ENCODE data around the gene TMEM223.
"Not testable (repeated sequence)": the region's sequence is repeated elsewhere in the genome, so short reads cannot be mapped to it uniquely, and the experiment has no call there.

TMEM223 gene

DNA sequence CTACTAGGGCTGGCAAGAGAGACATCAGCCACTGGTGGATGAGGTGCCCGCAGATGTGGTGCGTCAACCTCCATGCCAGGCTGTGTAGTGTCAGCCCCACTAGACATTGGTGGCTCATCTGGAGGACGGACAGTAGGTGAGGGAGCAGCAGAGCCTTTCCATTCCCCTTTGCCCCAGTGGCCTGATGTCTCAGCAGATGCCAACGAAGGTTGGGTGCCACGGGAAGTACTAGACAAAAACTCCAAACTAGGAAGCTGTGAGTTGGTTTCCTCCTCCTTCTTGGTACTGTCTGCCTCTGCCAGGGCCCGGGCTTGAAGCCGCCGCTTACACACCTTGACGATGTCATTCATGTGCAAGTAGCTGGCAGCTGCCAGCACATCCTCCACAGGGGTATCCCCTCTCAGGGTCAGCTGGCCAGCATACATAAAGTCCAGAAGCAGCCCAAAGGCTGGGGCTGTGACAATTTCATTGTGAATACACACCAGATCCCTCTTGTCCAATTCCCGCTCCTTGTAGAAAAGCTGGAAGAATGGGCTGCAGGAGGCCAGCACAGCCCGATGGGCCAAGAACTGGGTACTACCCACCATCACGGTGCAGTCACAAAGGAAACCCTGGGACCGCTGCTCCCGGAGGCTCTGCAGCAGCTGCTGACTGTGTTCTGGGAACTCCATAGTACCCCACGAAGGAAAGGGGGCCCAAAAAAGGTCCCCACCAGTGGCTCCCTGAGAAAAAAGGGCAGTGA lies 38.6 kb downstream of the TMEM223 start:
- no peak for DNase-seq (ENCODE audit: low read depth)

DNA sequence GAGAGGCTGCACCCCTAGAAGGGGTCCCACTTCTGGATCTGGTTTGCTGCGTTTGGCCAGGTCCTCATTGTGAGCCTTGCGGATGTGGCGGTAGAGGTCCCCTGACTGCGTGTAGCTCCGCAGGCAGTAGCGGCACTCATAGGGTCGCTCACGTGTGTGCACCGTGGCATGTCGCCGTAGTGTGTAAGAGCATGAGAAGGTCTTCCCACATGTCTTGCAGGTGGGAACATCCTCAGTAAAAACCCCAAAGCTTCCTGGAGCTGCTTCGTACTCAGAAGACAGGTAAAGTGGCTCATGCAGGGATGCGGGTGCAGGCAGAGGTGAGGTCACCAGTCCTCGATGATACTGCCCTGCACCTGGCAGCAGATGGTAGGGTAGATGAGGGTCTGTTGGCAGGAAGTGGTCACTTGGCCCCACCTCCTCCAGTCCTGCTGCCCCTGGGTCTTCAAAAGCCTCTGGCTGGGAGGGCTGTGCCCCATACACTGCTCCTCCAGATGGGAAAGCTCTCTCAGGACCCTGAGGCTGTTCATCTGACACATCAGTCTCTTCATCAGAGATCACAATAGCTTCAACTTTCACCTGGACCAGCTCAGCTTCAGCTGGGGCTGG lies 39.5 kb downstream of the TMEM223 start:
- no peak for DNase-seq (ENCODE audit: low read depth)

DNA sequence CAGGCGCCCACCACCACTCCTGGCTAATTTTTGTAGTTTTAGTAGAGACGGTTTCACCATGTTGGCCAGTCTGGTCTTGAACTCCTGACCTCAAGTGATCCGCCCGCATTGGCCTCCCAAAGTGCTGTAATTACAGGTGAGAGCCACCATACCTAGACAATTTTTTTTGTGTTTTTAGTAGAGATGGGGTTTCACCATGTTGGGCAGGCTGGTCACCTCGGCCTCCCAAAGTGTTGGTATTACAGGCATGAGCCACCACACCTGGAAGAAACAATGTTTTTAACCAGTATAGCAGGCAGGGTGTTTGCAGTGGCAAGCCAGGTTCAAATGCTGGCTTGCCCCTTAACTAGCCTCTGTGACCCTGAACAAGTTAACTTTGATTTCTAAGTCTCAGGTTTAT lies 41.9 kb downstream of the TMEM223 start:
- DNase-seq (ENCODE audit: low read depth): not testable (repeated sequence)

DNA sequence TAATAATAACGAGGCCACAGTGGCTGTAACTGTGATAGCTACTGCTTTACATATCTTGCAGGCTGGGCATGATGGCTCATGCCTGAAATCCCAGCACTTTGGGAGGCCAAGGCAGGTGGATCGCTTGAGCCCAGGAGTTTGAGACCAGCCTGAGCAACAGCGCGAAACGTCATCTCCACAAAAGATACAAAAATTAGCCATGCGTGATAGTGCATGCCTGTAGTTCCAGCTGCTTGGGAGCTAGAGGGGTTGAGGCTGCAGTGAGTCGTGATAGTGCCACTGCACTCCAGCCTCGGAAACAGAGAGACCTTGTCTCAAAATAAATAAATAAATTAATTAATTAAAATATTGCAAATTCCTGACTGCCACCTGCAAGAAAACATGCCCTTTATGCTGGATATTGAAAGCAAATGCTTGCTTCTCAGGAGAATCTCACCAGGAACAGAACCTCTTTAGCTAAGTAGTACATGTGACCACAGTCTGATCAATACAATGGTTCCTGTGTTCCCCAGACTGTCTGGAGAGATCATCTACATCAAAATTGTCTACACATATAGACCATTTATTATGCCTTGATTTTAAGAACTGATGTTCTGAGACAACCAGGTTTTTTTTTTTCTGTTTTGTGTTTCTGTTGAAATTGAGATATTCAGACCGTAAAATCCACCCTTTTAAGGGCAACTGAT lies 44.2 kb downstream of the TMEM223 start:
- no peak for DNase-seq (ENCODE audit: low read depth)

All from stimulated activated CD8-positive, alpha-beta memory T cell treated with anti-CD3 and anti-CD28 coated beads, Interleukin-15, amount 100 ng/mL, for 24 hours (primary cell).